Tibial nerve (tissue), 3 donors: ENCODE data around the gene LRRC4B.

ENCODE experiments used
- POLR2A ChIP-seq, 2 donors: fragments of 450-650 bp; IDR thresholded peaks; one replicate each; pipeline ENCODE4 v1.6.1; 2017; ENCODE audit warnings: antibody characterized with exemption in 2 of 2, mild to moderate bottlenecking in 2 of 2, moderate library complexity in 2 of 2
- TF ChIP-seq, protein P1 (sequence below), 5 experiments: fragments of 200-600 bp in 3 of 5; fragments of 450-650 bp in 2 of 5; sonication (generic) in 3 of 5; IDR thresholded peaks; one replicate each; pipeline ENCODE4 v1.5.1; 2016 to 2019; ENCODE audit warnings: antibody characterized with exemption in 5 of 5, mild to moderate bottlenecking in 3 of 5, moderate library complexity in 2 of 5

- TF ChIP-seq, protein P1, sequence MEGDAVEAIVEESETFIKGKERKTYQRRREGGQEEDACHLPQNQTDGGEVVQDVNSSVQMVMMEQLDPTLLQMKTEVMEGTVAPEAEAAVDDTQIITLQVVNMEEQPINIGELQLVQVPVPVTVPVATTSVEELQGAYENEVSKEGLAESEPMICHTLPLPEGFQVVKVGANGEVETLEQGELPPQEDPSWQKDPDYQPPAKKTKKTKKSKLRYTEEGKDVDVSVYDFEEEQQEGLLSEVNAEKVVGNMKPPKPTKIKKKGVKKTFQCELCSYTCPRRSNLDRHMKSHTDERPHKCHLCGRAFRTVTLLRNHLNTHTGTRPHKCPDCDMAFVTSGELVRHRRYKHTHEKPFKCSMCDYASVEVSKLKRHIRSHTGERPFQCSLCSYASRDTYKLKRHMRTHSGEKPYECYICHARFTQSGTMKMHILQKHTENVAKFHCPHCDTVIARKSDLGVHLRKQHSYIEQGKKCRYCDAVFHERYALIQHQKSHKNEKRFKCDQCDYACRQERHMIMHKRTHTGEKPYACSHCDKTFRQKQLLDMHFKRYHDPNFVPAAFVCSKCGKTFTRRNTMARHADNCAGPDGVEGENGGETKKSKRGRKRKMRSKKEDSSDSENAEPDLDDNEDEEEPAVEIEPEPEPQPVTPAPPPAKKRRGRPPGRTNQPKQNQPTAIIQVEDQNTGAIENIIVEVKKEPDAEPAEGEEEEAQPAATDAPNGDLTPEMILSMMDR (IDR thresholded peaks at IDR 0.05) = no peak
- no peak for TF ChIP-seq POLR2A (IDR thresholded peaks at IDR 0.05)
These were observed 5.2 kb downstream of the LRRC4B start for GRCh38 chr19:50562996-50563395.
